HepG2 (cell line): ENCODE data around the gene STIM2. TPM values are rescaled to one million over a fixed set of nuclear protein-coding genes. Genes with fewer than 3 reads are reported as not detected.

Experiments used
- CREB1 ChIP-seq, 2 experiments: fragments of 450-650 bp in 1 of 2; IDR thresholded peaks; 2 replicates each; pipeline ENCODE4 v1.6.1; 2016 to 2017; ENCODE audit warnings: control low read depth in 1 of 2, mild to moderate bottlenecking in 1 of 2, missing compliant biosample characterization in 1 of 2, missing genetic modification characterization in 1 of 2
- FOXA3 ChIP-seq: IDR thresholded peaks from 2 replicates; pipeline ENCODE4 v1.6.1; 2016; ENCODE audit warnings: missing genetic modification reagents, missing compliant biosample characterization
- KIAA2018 ChIP-seq: sonication (generic); formaldehyde crosslinking; IDR thresholded peaks from 2 replicates; pipeline ENCODE4 v1.5.0; 2020; ENCODE audit warnings: mild to moderate bottlenecking, missing genetic modification reagents, borderline replicate concordance
- NCOR1 ChIP-seq: fragments of 200-600 bp; sonication (generic); IDR thresholded peaks from 2 replicates; pipeline ENCODE4 v1.7.0; 2017; ENCODE audit warnings: antibody characterized with exemption, low read length, borderline replicate concordance
- PRDM10 ChIP-seq: sonication (generic); formaldehyde crosslinking; IDR thresholded peaks from 2 replicates; pipeline ENCODE4 v1.4.0; 2020; ENCODE audit warnings: low read depth, missing genetic modification reagents
- SIN3A ChIP-seq: IDR thresholded peaks from 2 replicates; pipeline ENCODE4 v1.6.1; 2011; ENCODE audit warnings: low read depth, mild to moderate bottlenecking, control low read depth, low read length, borderline replicate concordance
- SP2 ChIP-seq: sonication (generic); formaldehyde crosslinking; IDR thresholded peaks from 2 replicates; pipeline ENCODE4 v1.5.1; 2020; ENCODE audit warnings: mild to moderate bottlenecking, missing genetic modification reagents
- TIGD3 ChIP-seq: sonication (generic); formaldehyde crosslinking; IDR thresholded peaks from 2 replicates; pipeline ENCODE4 v1.5.1; 2020; ENCODE audit warnings: mild to moderate bottlenecking, missing genetic modification reagents, borderline replicate concordance
- ZBTB20 ChIP-seq: sonication (generic); formaldehyde crosslinking; IDR thresholded peaks from 2 replicates; pipeline ENCODE4 v1.8.1; 2023; ENCODE audit warnings: missing genetic modification reagents, low read depth, mild to moderate bottlenecking, borderline replicate concordance
- ZFX ChIP-seq: sonication (generic); formaldehyde crosslinking; IDR thresholded peaks from 2 replicates; pipeline ENCODE4 v1.4.0; 2020; ENCODE audit warnings: mild to moderate bottlenecking, low read depth, missing genetic modification reagents, moderate library complexity
- polyA plus RNA-seq, 8 experiments: library from polyadenylated mRNA; depleted of rRNA in 3 of 8; stranded (reverse) in 7 of 8; unstranded in 1 of 8; fragments of >200 nt; fragmentation: Illumina TruSeq in 4 of 8; extraction: Trizol in 4 of 8; gene quantifications; 2 replicates each; pipeline versions ENCODE4 v1.2.1 to v1.2.3, GENCODE V29; 2011 to 2016; ENCODE audit warnings: low read depth in 4 of 8, missing spikeins in 1 of 8, mixed read lengths in 1 of 8; ENCODE audit not compliant: insufficient read depth in 1 of 8
- total RNA-seq, 5 experiments: library from RNA; depleted of rRNA; stranded (reverse); fragments of >200 nt; fragmentation: Illumina TruSeq; extraction: Trizol; gene quantifications; 2 replicates each; pipeline ENCODE4 v1.2.3, GENCODE V29; 2016; ENCODE audit warnings: low read depth in 1 of 5
- TF ChIP-seq, protein P1 (sequence below): IDR thresholded peaks from 2 replicates; pipeline ENCODE4 v1.6.1; 2016; ENCODE audit warnings: missing compliant biosample characterization, missing genetic modification reagents, borderline replicate concordance

STIM2 gene
- total and polyA plus RNA-seq, 2 of the 13 experiments (the other 11 are each of a cell fraction or from before 2014, with no cell fraction given), result 19.3 to 19.4 TPM

- TF ChIP-seq KIAA2018 (CRISPR knock-in tag) (no peak), FOXA3 (CRISPR knock-in tag) (peak; percentile 33; the same call in 1 of the 2 replicates), CREB1 (IDR thresholded peaks at IDR 0.05) (0 out of 2 replicates have a peak, but pooled peaks have one; percentile 4), CREB1 (CRISPR knock-in tag; IDR thresholded peaks at IDR 0.05) (no peak; the same call in 1 of the 2 replicates), TIGD3 (CRISPR knock-in tag) (no peak), SIN3A (0 out of 2 replicates have a peak, but pooled peaks have one; percentile 3), SP2 (CRISPR knock-in tag) (no peak), ZFX (CRISPR knock-in tag) (peak; percentile 43; the same call in 1 of the 2 replicates), PRDM10 (no peak; the same call in 1 of the 2 replicates), NCOR1 (no peak), ZBTB20 (CRISPR knock-in tag) (no peak; the same call in 1 of the 2 replicates)
- TF ChIP-seq, protein P1, sequence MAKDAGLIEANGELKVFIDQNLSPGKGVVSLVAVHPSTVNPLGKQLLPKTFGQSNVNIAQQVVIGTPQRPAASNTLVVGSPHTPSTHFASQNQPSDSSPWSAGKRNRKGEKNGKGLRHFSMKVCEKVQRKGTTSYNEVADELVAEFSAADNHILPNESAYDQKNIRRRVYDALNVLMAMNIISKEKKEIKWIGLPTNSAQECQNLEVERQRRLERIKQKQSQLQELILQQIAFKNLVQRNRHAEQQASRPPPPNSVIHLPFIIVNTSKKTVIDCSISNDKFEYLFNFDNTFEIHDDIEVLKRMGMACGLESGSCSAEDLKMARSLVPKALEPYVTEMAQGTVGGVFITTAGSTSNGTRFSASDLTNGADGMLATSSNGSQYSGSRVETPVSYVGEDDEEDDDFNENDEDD, result peak; percentile 59; the same call in 1 of the 2 replicates
These were observed at the start of gene STIM2 (continued) for GRCh38 chr4:26860157-26860921.
